Measurements from ENCODE around the gene SLC35A3.
A peak's percentile ranks its signal among the peaks of the same experiment; 100 is the strongest.
"Not testable (repeated sequence)": the region's sequence is repeated elsewhere in the genome, so short reads cannot be mapped to it uniquely, and the experiment has no call there.

SLC35A3 gene

DNA sequence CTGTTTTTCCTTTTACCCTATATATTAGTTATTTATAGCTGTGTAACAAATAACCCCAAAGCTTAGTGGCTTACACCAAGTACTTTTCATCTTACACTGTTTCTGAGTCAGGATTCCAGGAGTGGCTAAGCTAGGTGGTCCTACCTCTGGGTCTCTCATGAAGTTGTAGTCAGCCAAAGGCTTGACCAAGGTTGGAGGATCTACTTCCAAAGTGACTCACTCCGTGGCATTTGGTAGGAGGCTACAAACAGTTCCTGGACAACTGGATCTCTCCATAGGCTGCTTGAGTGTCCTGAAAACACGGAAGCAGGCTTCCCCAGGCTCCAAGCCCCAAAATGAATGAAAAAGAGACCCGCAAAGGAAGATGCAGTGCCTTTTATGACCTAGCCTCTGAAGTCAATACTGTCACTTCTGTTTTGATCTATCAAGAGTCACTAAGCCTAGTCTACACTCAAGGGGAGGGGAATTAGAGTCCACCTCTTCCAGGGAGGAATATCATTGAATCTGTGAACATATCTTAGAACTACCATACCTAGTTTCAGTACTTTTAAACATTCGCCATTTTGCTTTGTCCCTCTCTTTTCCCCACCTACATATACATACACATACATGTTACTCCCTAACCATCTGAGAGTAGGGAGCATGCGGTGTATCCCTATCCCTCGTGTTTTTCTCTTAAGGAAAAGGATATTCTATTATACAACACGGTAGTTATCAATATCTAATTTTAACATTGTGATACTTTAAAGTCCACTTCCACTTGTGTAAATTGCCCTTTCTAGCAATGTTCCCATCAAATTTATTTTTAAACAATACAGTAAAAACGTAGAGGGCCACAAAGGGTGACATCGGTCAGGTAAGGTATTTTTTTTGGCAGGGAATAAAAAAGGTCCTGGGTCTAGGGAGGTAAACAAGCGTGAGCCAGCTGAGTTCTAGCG lies 67.2 kb downstream of the SLC35A3 start:
- peak; percentile 39 for DNase-seq

DNA sequence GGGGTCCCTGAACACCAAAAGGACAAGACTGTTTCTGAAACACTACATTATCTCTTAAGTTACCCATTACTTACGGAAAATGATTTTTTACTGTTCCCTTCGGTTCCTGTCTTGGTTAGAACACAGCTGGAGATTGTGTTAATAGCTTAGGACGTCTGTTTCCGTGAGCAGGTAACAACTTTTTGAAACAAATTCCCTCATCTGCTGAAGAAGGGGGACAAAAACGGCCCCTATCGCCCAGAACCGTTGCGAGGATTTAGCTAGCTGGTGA lies 67.8 kb downstream of the SLC35A3 start:
- no peak for DNase-seq

DNA sequence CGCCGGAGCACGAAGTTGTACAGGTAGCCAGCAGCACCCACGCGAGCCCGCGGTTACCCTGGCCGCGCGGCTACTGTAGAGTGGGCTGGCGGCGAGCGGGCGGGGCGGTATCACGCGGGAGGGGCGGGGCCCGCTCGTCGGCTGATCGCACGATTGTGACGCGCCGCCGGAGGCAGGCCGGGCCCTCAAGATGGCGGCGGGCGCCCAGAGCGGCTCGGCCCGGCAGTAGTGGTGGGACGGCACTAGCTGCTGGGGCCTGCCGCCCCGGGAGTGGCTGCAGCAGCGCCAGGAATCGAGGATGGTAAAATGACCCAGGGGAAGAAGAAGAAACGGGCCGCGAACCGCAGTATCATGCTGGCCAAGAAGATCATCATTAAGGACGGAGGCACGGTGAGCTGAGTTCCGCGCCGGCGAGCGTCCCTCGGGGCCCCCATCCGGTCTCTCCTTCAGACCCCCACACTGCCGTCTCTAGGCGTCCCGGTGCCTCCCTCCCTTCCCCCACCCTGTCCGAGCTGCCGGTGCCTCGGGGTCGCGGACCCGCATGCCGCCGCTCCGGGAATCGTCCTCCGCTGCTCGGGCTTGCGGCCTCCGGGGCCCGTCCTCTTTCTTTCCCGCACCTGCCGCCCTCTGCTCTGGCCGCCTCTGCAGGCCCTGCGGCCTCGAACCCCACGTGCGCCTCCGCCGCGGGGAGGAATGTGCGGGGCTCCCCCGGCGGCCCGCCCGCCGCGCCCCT lies 68.3 kb downstream of the SLC35A3 start:
- DNase-seq, result peak; percentile 89

DNA sequence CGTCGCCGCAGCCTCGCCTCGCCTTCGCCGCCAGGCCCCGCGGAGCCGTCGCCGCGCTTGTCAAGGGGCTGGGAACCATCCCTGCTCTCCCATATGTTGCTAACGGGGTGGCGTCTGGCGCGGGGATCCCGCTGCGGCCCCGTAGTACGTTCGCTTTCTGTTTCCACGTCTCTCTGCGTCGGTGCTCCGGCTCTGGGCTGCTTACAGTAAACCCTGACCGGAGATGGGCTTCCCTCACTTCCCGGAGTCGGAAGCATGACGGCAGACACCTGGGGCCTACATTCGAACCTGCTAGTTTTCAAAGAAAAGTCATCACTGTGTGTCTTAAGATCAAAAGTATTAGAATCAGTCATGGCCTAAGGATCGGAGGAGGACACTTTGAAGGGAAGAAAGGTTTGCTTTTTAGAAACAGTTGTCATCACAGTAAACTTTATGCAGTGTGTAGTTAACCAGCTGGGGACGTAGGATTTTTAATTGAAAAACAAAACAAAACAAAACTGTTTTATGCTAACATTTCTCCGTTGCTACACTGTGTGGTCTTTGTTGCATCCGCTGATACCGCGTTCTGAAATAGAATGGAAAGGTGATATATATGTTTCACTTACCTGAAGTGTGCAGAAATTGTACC lies 69.0 kb downstream of the SLC35A3 start:
- peak; percentile 70 for DNase-seq

DNA sequence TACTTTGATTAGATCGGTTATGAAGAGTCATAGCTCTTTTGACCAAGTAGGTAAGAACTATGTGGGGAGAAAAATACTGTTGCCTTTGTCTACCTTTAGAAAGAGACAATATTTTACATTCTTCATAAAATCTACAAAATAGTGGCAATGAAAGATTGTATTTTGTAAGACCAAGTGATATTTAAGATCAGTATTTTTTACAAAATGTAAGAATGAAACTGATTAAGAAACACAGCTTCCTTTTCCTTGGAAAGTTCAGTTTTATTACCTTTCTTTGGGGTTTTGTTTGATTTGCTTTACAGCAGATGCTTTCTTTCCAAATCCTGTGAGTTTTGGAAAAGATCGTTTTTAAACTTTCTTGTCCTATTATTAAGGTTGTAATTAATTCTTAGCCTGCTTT lies 69.8 kb downstream of the SLC35A3 start:
- DNase-seq, result no peak

DNA sequence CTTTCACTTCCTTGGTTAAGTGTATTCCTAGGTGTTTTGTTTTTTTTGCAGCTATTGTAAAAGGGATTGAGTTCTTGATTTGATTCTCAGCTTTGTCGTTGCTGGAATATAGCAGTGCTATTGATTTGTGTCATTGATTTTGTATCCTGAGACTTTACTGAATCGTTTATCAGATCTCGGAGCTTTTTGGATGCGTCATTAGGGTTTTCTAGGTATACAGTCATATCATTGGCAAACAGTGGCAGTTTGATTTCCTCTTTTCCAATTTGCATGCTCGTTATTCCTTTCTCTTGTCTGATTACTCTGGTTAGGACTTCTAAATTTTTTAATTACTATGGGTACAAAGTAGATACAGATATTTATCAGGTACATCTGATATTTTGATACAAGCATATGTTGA lies 75.4 kb downstream of the SLC35A3 start:
- no peak for DNase-seq

DNA sequence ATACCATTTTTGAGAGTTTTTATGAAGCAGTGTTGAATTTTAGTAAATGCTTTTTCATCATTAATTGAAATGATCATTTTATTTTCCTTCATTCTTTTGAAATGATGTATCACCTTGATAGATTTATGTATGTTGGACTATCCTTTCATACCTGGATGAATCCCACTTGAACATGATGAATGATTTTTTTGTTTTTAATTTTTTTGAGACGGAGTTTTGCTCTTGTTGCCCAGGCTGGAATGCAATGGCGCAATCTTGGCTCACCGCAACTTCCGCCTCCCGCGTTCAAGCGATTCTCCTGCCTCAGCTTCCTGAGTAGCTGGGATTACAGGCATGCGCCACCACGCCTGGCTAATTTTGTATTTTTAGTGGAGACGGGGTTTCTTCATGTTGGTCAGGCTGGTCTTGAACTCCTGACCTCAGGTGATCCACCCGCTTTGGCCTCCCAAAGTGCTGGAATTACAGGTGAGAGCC lies 77.5 kb downstream of the SLC35A3 start:
- DNase-seq, result not testable (repeated sequence)

DNA sequence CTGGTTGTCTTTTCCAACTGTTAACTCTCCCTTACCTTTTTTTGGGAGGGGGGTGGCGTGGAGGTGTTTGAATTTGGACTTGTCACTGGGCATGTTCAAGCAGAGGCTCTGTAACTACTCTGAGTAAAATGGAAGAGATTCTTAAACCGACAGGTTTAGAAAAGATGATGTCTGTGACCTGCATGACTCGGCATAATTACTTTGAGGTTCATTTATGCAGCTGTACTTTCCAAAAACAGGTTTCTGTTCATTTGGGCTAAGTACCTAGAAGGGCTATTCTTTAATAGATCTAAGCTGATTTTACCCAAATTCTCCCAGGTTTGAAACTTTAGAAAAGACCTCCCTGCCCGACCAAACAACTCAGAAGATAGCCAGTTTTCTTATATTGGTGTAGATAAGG lies 80.3 kb downstream of the SLC35A3 start:
- DNase-seq, result no peak

DNA sequence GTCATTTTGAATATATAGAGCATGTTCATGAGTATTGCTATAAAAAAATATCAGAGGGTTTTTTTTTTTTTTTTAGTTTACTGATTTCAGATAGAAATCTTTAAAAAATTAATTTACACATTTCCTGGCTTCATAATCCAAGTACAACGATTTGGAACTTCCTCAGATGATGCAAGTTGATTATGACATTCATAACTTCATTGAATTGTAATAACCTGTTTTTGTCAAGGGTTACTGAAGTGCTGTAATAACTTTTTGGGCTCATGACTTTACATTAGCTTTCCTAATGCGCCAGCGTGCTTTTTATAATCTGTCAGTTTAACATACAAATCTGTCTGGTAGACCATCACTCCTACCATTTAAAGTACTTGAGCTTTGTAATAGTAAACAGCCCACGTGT lies 81.6 kb downstream of the SLC35A3 start:
- no peak for DNase-seq

DNA sequence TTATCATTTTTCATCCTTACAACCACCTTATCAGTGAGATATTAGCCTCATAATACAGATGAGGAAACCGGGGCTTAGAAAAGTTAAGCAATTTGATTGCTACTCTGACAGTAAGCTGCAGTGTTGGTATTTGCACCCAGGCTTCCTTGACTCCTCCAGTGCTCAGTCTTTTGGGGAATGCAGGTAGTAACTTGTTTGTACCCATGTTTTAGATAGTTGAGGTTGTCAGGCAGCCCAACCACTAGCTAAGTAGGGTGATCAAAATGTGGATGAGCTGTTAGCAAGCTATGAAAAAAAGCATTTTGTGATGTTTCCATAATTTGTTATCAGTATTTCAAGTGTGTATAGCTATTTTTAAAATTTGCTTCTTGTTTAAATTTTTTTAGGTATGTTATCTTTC lies 82.1 kb downstream of the SLC35A3 start:
- DNase-seq, result no peak

DNA sequence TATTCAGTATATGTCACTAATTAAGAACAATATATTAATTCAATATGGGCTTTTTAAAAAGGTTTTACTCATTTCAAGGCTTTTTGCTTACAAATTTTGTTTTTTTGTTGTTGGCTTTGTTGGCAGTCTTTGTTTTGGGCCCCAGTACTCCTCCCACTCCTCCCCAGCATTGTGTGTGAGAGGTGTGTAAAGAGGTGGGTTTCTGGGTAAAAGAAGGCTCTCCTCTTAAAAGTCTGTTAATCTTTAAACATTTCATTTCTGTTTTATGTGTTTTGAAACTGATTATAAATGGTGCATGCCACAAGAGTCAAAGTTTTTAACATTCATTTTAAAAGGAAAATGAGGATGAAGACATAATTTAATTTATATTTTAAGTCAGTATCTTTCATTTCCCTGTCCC lies 83.3 kb downstream of the SLC35A3 start:
- DNase-seq, result no peak

DNA sequence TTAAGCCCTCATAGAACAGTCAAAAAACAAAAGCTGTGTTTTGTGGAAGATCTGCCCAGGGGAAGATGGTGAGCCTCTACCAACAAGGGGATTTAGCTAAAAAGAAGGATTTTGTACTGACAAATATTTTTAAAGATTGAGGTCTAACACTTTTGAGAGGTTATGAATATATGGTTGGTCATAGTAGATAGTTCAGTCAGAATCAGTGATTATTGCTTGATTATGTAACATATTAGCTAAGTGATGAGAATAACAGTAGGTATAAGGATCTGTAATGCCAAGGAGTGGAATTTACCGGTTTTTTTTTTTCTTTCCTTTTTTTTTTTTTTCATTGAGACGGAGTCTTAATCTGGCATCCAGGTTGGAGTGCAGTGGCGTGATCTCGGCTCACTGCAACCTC lies 83.9 kb downstream of the SLC35A3 start:
- DNase-seq, result no peak

DNA sequence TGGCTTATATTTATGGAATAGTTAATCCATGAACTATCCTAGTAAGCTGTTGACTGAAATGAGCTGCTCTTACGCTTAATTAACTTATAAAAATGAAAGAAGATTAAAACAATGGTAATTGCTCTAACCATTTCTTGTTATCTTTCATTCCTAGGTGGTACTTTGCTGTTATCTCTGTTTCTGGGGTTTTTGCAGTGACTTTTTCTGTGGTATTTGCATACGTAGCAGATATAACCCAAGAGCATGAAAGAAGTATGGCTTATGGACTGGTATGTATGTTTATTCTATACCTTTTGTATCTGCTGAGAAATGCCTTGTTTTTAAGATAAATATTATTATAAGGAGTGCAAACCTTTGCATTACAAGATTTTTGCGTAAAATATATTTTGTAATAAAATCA lies 91.9 kb downstream of the SLC35A3 start:
- DNase-seq, result no peak

DNA sequence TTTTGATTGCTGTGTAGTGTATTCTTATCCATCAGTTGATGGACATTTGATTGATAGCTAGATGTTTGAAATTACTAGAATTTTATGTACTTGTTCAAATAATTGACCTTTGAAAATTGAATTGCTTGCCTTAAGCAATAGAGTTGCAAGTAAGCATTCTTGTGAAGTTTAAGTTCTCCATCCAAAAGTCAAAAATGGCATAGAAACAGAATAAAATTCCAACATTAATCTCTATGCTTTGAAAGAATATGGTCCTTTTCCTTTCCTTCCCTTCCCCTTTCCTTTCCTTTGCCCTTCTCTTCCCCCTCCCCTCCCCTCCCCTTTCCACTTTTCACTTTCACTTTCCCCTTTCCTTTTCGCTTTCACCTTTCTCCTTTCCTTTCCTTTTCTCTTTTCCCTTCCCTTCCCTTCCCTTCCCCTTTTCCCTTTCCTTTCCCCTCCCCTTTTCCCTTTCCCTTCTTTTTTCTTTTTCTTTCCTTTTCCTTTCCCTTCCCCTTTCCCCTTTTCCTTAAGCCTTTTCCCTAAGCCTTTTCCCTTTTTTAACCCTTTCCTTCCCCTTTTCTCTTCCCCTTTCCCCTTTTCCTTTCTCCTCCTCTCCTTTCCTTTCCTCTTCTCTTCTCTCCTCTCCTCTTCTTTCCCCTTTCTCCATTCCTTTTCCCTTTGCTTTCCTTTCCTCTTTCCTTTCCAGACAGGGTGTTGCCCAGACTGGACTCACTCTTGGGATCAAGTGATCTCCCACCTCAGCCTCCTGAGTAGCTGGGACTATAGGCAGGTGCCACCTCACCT lies 95.6 kb downstream of the SLC35A3 start:
- DNase-seq, result no peak

DNA sequence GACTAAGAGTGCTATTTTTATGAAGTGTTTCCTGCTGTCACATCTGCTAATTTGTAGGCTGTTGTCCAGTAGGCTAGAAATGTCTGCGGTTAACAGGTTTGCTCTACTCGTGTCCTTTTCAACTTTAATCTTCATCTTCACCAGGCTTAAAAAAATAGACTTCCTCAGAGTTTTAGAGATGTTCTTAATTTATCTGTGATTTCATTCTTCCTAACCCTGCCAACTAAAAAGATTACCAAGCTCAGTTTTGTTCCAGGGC lies 96.1 kb downstream of the SLC35A3 start:
- DNase-seq, result no peak

DNA sequence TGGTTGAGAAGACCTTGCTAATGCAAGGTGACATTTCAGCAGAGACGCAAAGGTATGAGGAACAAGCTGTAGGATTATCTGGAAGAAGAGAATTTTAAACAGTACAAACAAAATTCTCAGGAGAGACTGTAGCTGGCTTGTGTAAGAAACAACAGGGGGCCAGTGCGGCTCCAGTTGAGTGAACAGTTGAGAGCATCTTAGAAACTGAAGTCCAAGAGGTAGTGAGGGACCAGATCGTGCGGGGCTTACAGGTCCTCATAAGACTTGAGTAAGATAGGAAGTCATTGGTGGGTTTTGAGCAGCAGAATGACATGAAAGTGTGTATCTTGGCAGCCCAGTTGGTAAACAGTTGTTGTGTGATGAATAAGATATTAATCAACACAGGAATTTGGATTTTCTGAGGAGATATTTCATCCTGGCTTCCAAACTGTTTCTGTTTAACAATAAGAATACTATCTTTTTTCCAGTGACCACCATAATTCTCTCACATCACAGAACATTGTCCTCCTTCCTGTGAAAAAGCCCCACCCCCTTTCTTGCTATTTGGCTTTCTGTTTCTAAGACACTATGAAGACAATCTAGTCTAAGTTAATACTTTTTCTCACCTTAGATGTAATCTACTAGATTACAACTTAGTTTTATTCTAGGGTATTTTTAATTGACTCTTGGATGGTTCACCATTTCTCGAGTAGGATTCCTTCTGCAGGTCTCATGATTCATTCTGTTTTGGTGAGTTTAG lies 100.6 kb downstream of the SLC35A3 start:
- no peak for DNase-seq

DNA sequence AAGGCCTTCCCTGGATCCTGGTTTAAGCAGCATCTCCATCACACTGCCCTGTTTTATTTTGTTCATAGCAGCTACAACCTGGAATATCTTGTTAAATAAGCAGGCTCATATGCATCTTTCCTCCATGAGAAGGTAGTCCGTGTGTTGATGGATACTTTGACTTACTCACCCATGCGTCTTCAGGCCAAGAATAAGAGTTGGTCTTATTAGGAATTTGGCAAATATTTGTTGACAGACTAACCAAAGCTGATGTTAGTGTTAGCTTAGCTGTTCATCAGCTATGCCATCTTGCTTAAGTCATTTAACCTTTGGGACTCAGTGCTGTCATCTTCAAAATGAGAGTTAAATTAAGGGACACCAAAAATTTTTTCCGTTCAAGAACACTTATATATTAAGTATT lies 103.7 kb downstream of the SLC35A3 start:
- DNase-seq, result no peak

DNA sequence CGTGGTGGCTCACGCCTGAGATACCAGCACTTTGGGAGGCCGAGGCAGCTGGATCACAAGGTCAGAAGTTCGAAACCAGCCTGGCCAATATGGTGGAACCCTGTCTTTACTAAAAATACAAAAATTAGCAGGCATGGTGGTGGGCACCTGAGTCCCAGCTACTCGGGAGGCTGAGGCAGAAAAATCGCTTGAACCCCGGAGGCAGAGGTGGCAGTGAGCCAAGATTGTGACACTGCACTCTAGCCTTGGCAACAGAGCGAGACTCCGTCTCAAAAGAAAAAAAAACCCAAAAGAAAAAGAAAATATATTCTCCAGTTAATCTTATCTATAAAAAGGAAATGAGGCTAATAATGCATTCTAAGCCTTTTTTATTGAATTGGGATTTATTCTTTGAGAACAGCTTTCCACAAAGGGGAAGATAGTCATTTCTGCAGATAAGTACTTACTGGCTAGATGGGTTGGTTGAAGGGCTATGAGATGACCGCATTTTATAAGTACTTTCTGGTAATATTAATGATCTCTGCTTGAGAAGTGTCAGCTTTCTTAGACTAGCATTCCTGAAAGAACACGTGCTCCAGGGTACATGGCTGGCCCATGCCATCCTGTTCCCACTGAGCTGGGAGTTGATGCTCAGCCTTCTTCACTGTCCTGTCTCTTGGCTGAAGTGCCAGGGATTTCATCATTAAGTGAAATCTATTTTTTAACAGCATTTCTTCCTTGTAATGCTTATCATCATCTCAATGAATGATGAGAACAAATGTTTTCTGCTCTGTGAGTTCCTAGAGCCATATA lies 105.0 kb downstream of the SLC35A3 start:
- no peak for DNase-seq

DNA sequence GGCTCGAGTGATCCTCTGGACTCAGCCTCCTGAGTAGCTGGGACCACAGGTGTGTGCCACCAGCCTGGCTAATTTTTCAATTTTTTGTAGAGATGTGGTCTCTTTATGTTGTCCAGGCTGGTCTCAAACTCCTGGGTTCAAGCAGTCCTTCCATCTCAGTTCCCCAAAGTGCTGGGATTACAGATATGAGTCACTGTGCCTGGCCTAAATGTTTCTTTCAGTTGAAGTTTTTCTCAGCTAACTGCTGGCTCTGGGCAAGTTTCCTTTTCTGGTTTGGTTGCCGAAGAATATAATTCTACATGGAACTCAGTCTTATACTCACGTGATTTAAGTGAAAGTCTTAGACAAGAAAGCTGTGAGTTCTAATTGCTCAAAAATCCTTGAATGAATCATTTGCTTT lies 106.0 kb downstream of the SLC35A3 start:
- DNase-seq, result no peak

DNA sequence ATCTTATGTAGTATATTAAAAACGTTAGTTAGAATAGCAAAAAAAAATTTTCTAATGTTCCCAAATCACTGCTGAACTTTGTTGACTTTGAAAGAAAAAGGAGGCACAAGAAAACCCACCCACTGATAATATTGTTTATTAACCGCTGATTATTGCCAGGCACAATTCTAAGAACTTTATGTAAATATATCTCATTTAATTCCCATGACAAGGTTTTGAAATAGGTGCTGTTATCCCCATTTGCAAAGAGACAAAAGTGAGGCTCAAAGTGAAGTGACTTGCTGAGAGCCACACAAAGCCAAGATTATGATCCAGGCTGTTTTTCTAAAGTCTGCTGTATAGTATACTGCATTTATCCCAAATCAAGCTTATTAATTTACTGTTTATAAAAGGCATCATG lies 106.5 kb downstream of the SLC35A3 start:
- no peak for DNase-seq

DNA sequence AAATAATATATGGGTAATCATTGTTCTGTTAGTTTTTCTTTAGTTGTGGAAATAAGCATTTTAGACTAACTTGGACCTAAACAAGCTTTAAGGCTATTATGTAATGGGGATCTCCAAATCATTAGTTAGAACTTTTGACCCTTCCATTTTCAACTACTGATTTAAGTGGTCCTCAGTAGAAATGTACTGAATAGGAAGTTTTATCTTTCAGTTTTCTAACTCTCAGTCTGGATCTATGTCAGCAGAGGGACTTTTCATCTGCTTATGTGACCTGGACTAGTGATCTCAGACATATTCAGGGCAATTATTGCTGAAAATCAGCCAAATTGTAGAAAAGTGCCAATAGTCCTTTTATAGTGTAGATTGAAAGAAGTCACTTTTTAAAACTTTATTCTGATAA lies 106.9 kb downstream of the SLC35A3 start:
- DNase-seq, result no peak

DNA sequence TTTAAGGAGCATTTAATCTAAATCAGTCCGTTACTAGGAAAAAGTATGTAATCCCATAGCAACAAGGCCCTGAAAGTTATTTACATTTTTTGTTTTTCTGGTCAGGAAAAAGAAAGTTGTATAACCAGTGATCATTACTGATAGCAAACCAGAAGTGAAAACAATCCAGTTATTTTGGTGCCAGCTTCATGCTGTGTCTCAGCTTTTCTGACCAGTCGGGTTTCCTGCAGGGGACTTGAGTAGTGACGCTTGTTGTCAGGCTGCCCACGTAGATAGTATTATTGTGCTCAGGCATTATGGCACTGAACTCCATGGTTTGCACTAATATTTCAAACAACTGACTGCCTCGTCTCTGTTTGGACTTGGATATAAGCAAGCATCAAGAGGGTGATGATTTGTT lies 107.7 kb downstream of the SLC35A3 start:
- no peak for DNase-seq
